Esophagus squamous epithelium (tissue), 5 donors: Measurements from ENCODE around the gene COX15. TPM values are rescaled to one million over a fixed set of nuclear protein-coding genes. Genes with fewer than 3 reads are reported as not detected.
A peak's percentile ranks its signal among the peaks of the same experiment; 100 is the strongest.

Experiments
- DNase-seq: peaks from one replicate; lab custom pipeline; 2025; lab: John Stamatoyannopoulos, UW
- H3K27ac ChIP-seq, 4 donors: fragments of 200-600 bp; sonication (generic); one replicate each; pipeline ENCODE4 v1.5.1; 2016 to 2019; ENCODE audit warnings: mild to moderate bottlenecking in 1 of 4
- H3K27me3 ChIP-seq, 4 donors: fragments of 200-600 bp; sonication (generic); 1 replicate in 3 of 4; 2 replicates in 1 of 4; pipeline versions ENCODE4 v1.5.1 to v1.6.0; 2017 to 2021; ENCODE audit warnings: antibody characterized with exemption in 1 of 4
- H3K36me3 ChIP-seq, 3 donors: fragments of 200-600 bp; sonication (generic); one replicate each; pipeline ENCODE4 v1.5.1; 2016 to 2019
- H3K4me1 ChIP-seq, 3 donors: fragments of 200-600 bp; sonication (generic); one replicate each; pipeline ENCODE4 v1.5.1; 2017 to 2019
- H3K4me3 ChIP-seq, 4 donors: fragments of 200-600 bp; sonication (generic); 1 replicate in 3 of 4; 2 replicates in 1 of 4; pipeline ENCODE4 v1.5.1; 2016 to 2019; ENCODE audit warnings: mild to moderate bottlenecking in 2 of 4, moderate library complexity in 1 of 4
- H3K9me3 ChIP-seq, 3 donors: fragments of 200-600 bp; sonication (generic); one replicate each; pipeline ENCODE4 v1.5.1; 2016 to 2019
- POLR2A ChIP-seq, 4 donors: fragments of 450-650 bp; IDR thresholded peaks; one replicate each; pipeline ENCODE4 v1.6.1; 2017; ENCODE audit warnings: antibody characterized with exemption in 4 of 4, mild to moderate bottlenecking in 4 of 4, moderate library complexity in 3 of 4
- WGBS, 2 donors: methylation state at CpG; one replicate each; pipeline ENCODE4 v1.1.5; 2018; 5-methylcytosine and 5-hydroxymethylcytosine counted together
- intact Hi-C: fragments of 100-400 bp; cut with DNase I; formaldehyde crosslinking; loops from one replicate; pipeline ENCODE4 v1.15.0; 2022
- total RNA-seq, 4 donors: library from RNA; depleted of rRNA; stranded (reverse); fragments of >200 nt; gene quantifications; one replicate each; pipeline ENCODE4 v1.1.0, GENCODE V29; 2016
- TF ChIP-seq, protein P1 (sequence below), 6 experiments: fragments of 450-650 bp in 4 of 6; fragments of 200-600 bp in 2 of 6; sonication (generic) in 2 of 6; IDR thresholded peaks; one replicate each; pipeline ENCODE4 v1.5.1; 2016 to 2019; ENCODE audit warnings: antibody characterized with exemption in 6 of 6, mild to moderate bottlenecking in 4 of 6, moderate library complexity in 4 of 6
- donor health status: DM: yes; HTN: yes; CAD: no.

Gene COX15
- total RNA-seq, 4 donors from 2014 or later: 17.2 to 38.4 (median 18.1) TPM

- Histone ChIP-seq H3K36me3 (peaks cover 0 to 34% (median 0%) of the 10 kb centered on the region in 3 donors), H3K4me1 (peaks cover 20 to 57% (median 21%) of the 10 kb centered on the region in 3 donors), H3K27ac (no peak overlapping the region), H3K27me3 (no peaks in the 10 kb centered on the region), H3K9me3 (no peaks in the 10 kb centered on the region), H3K4me3 (peak overlapping the region; percentile 70 to 96 (median 86))
- whole genome bisulfite sequencing, 2 donors: 76 to 78% methylated on average over 8 of the region's 8 CpGs
- no peak for DNase-seq
- intact Hi-C loops: no loop called here
- TF ChIP-seq, protein P1, sequence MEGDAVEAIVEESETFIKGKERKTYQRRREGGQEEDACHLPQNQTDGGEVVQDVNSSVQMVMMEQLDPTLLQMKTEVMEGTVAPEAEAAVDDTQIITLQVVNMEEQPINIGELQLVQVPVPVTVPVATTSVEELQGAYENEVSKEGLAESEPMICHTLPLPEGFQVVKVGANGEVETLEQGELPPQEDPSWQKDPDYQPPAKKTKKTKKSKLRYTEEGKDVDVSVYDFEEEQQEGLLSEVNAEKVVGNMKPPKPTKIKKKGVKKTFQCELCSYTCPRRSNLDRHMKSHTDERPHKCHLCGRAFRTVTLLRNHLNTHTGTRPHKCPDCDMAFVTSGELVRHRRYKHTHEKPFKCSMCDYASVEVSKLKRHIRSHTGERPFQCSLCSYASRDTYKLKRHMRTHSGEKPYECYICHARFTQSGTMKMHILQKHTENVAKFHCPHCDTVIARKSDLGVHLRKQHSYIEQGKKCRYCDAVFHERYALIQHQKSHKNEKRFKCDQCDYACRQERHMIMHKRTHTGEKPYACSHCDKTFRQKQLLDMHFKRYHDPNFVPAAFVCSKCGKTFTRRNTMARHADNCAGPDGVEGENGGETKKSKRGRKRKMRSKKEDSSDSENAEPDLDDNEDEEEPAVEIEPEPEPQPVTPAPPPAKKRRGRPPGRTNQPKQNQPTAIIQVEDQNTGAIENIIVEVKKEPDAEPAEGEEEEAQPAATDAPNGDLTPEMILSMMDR (IDR thresholded peaks at IDR 0.05): no peak
- no peak for TF ChIP-seq POLR2A (IDR thresholded peaks at IDR 0.05)
Observed at GRCh38 chr10:99733366-99733765, 1.4 kb upstream of the COX15 start.

- no peaks in the 10 kb centered on the region for H3K9me3 ChIP-seq
- WGBS, 2 donors: 2 to 5% methylated on average over 14 of the region's 16 CpGs
Observed at GRCh38 chr10:99731306-99732032, 458 bp downstream of the COX15 start.

GRCh38 chr10:99730026-99730425 lies 1.9 kb downstream of the COX15 start:
- 93 to 94% methylated on average over 1 of the region's 1 CpG for WGBS, 2 donors
- Histone ChIP-seq H3K4me1 (peaks cover 15 to 83% (median 27%) of the 10 kb centered on the region in 3 donors), H3K27ac (peak overlapping the region in 2 of 4 donors; percentile 44 to 97), H3K4me3 (no peak overlapping the region), H3K9me3 (no peaks in the 10 kb centered on the region), H3K36me3 (peaks cover 0 to 41% (median 6%) of the 10 kb centered on the region in 3 donors), H3K27me3 (no peaks in the 10 kb centered on the region)
- DNase-seq: no peak
- intact Hi-C loops: no loop called here
- TF ChIP-seq POLR2A (IDR thresholded peaks at IDR 0.05): no peak
- TF ChIP-seq, protein P1 (IDR thresholded peaks at IDR 0.05): no peak

More at GRCh38 chr10:99731306-99732032, 458 bp downstream of the COX15 start:
- Histone ChIP-seq H3K4me1 (peaks cover 20 to 76% (median 27%) of the 10 kb centered on the region in 3 donors), H3K27me3 (no peaks in the 10 kb centered on the region), H3K27ac (peak overlapping the region; percentile 93 to 97 (median 96)), H3K4me3 (peak overlapping the region; percentile 70 to 96 (median 86)), H3K36me3 (peaks cover 0 to 33% (median 6%) of the 10 kb centered on the region in 3 donors)
- DNase-seq: no peak
- TF ChIP-seq, protein P1 (IDR thresholded peaks at IDR 0.05): peak in 1 of 6 experiments; percentile 35
- TF ChIP-seq POLR2A (IDR thresholded peaks at IDR 0.05): no peak
- intact Hi-C loops: no loop called here

DNA sequence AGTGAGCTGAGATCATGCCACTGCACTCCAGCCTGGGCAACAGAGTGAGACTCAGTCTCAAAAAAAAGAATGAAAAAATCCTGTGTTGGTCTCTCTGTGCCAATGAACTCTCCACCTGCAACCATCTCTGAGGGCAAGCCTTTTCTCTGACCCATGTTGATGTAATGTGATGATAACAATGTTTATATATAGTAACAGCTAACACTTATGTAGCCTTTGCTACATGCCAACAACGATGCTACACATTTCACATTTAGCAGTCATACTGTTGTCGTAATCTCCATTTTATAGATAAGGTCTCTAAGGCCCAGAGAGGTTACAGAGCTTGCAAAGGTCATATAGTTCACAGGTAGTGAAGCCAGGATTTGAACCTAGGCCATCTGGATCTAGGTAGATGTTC lies 11.5 kb downstream of the COX15 start:
- Histone ChIP-seq H3K4me3 (no peak overlapping the region), H3K27me3 (no peaks in the 10 kb centered on the region), H3K4me1 (peaks cover 0 to under 1% (median 0%) of the 10 kb centered on the region in 3 donors), H3K36me3 (peaks cover 18 to 100% (median 35%) of the 10 kb centered on the region in 3 donors), H3K27ac (no peak overlapping the region), H3K9me3 (no peaks in the 10 kb centered on the region)
- intact Hi-C loops: no loop called here
- TF ChIP-seq, protein P1 (IDR thresholded peaks at IDR 0.05): no peak
- TF ChIP-seq POLR2A (IDR thresholded peaks at IDR 0.05): no peak
- no peak for DNase-seq
- 83 to 95% methylated on average over 2 of the region's 2 CpGs for WGBS, 2 donors

- H3K36me3 ChIP-seq: peaks cover 8 to 80% (median 28%) of the 10 kb centered on the region in 3 donors
- WGBS, 2 donors: 85 to 94% methylated on average over 5 of the region's 5 CpGs
- H3K4me1 ChIP-seq: peaks cover 0 to 17% (median 9%) of the 10 kb centered on the region in 3 donors
- intact Hi-C loops: loop anchor here (10.0 kb wide), 2 partner anchors 100 to 160 kb away; no protein-coding TSS in a partner anchor
- no peak for DNase-seq
- no peak overlapping the region for H3K27ac ChIP-seq
- TF ChIP-seq, protein P1 (IDR thresholded peaks at IDR 0.05): no peak
- TF ChIP-seq POLR2A (IDR thresholded peaks at IDR 0.05): no peak
- H3K4me3 ChIP-seq: no peak overlapping the region
- no peaks in the 10 kb centered on the region for H3K27me3 ChIP-seq
- H3K9me3 ChIP-seq: no peaks in the 10 kb centered on the region
Observed at GRCh38 chr10:99714446-99714845, 17.5 kb downstream of the COX15 start.
